Measurements from ENCODE around the gene XXYLT1. TPM values are rescaled to one million over a fixed set of nuclear protein-coding genes. Genes with fewer than 3 reads are reported as not detected.

The XXYLT1 gene
- total RNA-seq, 1 donor from 2014 or later = 10.5 TPM

DNA sequence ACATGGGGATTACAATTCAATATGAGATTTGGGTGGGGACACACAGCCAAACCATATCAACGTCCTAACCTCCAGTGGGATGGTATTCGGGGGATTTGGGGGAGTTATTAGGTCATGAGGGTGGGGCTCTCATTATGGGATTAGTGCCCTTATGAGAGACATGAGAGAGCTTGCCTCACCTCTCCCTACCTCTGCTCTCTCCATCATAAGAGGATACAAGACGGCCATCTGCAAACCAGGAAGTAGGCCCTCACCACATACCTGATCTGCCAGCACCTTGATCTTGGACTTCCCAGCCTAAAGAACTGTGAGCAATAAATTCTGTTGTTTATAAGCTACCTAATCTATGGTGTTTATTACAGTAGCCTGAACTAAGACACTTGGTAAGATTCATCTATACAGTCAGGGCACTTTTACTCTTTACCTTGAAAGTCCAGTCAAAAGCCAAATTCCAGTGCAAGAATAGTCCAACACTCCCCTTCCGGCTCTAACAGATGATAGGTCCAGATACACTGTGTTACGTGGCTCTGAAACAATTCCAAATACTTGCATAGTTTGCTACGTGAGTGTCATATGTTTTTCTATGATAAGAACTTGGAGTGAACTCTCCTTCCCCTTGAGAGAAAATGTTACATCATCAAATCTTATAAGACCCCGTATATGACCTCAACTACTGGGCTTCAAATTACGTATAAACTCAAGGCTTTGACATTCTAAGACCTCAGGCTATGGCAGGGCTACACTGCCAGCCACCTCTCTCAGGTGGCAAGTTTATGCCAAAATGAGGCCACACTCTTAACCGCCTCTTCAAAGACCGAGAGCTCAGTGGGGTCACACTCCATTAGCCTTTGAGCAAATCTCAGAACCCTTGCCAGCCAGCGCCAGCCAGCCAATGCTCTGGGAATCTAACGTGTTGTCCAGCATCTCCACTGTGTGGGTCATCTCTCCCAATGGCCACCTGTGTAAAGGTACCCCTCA is 129.9 kb downstream of the XXYLT1 start:
- FAIRE-seq = no peak
- no peaks in the 10 kb centered on the region for H3K27me3 ChIP-seq (ENCODE audit: control insufficient read depth, insufficient read depth, low read length)
- TF ChIP-seq, protein P1, sequence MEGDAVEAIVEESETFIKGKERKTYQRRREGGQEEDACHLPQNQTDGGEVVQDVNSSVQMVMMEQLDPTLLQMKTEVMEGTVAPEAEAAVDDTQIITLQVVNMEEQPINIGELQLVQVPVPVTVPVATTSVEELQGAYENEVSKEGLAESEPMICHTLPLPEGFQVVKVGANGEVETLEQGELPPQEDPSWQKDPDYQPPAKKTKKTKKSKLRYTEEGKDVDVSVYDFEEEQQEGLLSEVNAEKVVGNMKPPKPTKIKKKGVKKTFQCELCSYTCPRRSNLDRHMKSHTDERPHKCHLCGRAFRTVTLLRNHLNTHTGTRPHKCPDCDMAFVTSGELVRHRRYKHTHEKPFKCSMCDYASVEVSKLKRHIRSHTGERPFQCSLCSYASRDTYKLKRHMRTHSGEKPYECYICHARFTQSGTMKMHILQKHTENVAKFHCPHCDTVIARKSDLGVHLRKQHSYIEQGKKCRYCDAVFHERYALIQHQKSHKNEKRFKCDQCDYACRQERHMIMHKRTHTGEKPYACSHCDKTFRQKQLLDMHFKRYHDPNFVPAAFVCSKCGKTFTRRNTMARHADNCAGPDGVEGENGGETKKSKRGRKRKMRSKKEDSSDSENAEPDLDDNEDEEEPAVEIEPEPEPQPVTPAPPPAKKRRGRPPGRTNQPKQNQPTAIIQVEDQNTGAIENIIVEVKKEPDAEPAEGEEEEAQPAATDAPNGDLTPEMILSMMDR (IDR thresholded peaks at IDR 0.05; ENCODE audit: insufficient read depth, low read length, severe bottlenecking) = no peak

DNA sequence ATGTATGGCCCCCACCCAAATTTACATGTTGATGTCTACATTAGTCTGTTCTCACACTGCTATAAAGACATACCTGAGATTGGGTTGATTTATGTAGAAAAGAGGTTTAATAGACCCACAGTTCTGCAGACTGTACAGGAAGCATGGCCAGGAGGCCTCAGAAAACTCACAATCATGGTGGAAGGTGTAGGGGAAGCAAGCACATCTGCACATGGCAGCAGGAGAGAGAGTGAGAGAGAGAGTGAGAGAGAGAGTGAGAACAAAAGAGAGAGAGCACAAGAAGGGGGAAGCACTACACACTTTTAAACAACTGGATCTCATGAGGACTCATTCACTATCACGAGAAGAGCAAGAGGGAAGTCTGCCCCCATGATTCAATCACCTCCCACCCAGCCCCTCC is 130.5 kb downstream of the XXYLT1 start:
- no peaks in the 10 kb centered on the region for H3K27me3 ChIP-seq (ENCODE audit: control insufficient read depth, insufficient read depth, low read length)
- H3K36me3 ChIP-seq (ENCODE audit: control insufficient read depth, insufficient read depth, low read length) = no peaks in the 10 kb centered on the region
- no peak for DNase-seq (ENCODE audit: low read depth)
- no peak overlapping the region for H3K4me3 ChIP-seq (ENCODE audit: low read depth, low read length)
- TF ChIP-seq, protein P1 (IDR thresholded peaks at IDR 0.05; ENCODE audit: insufficient read depth, low read length, severe bottlenecking) = no peak
- no peak for FAIRE-seq

More for the DNA sequence above, 129.9 kb downstream of the XXYLT1 start:
- DNase-seq (ENCODE audit: low read depth) = no peak
- Histone ChIP-seq H3K4me3 (ENCODE audit: low read depth, low read length) (no peak overlapping the region), H3K36me3 (ENCODE audit: control insufficient read depth, insufficient read depth, low read length) (no peaks in the 10 kb centered on the region)

DNA sequence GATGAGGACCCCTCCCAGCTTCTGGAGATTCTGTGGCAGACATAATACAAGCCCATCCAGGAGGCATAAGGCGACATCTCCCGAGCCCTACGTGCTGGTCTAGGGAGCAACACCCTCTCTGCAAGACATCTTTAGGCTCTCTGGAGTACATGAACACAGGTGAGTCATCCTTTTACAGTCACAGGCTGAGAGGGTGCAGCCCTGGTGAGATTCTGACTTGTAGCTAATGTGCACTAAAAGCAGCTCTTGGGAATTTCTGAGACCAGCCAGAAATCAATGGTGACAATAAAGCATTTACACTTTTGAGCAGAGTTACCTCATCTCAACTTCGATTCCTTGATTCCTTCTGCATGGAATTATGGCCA is 131.1 kb downstream of the XXYLT1 start:
- H3K4me3 ChIP-seq (ENCODE audit: low read depth, low read length) = no peak overlapping the region
- TF ChIP-seq, protein P1 (IDR thresholded peaks at IDR 0.05; ENCODE audit: insufficient read depth, low read length, severe bottlenecking) = no peak
- peak; percentile 77 for DNase-seq (ENCODE audit: low read depth)
- H3K36me3 ChIP-seq (ENCODE audit: control insufficient read depth, insufficient read depth, low read length) = no peaks in the 10 kb centered on the region
- no peak for FAIRE-seq
- H3K27me3 ChIP-seq (ENCODE audit: control insufficient read depth, insufficient read depth, low read length) = no peaks in the 10 kb centered on the region

DNA sequence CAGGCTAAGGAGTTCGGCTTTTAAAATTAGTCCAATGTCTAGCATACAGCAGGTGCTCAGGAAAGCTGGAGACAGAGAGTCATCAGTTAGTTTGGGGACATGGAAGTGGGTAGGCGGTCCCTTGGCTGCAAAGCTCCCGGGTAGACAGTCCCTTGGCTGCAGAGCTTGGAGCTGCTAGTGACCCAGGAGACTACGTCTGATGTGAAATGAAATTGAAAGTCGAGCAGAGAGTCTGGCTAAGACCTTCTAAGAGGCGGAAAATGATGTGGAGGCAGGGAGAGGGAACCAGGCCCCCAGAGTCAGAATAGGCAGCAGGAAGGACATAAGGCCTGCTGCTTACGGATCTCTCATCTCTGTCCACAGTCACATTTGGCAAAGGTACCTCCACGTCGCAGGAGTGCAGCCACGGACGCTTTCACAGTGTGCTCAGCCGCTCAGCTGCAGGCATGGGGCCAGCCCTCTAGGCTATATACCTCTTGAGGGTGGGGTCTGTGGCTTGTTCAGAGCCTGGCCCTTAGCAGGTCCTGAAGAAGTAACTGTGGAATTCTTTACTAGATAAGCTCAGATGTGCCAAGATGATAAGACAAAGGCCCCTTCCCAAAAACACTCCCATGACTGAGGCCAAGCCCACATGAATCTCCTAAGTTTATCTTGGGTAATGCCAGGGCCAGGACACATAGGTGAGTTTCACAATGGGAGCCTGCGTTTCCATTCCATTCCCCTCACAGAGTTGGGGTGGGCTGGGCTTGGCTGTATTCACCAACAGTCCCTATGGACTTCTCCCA is 131.7 kb downstream of the XXYLT1 start:
- DNase-seq (ENCODE audit: low read depth) = no peak
- H3K4me3 ChIP-seq (ENCODE audit: low read depth, low read length) = no peak overlapping the region
- no peaks in the 10 kb centered on the region for H3K36me3 ChIP-seq (ENCODE audit: control insufficient read depth, insufficient read depth, low read length)
- no peak for FAIRE-seq
- TF ChIP-seq, protein P1 (IDR thresholded peaks at IDR 0.05; ENCODE audit: insufficient read depth, low read length, severe bottlenecking) = no peak
- no peaks in the 10 kb centered on the region for H3K27me3 ChIP-seq (ENCODE audit: control insufficient read depth, insufficient read depth, low read length)

DNA sequence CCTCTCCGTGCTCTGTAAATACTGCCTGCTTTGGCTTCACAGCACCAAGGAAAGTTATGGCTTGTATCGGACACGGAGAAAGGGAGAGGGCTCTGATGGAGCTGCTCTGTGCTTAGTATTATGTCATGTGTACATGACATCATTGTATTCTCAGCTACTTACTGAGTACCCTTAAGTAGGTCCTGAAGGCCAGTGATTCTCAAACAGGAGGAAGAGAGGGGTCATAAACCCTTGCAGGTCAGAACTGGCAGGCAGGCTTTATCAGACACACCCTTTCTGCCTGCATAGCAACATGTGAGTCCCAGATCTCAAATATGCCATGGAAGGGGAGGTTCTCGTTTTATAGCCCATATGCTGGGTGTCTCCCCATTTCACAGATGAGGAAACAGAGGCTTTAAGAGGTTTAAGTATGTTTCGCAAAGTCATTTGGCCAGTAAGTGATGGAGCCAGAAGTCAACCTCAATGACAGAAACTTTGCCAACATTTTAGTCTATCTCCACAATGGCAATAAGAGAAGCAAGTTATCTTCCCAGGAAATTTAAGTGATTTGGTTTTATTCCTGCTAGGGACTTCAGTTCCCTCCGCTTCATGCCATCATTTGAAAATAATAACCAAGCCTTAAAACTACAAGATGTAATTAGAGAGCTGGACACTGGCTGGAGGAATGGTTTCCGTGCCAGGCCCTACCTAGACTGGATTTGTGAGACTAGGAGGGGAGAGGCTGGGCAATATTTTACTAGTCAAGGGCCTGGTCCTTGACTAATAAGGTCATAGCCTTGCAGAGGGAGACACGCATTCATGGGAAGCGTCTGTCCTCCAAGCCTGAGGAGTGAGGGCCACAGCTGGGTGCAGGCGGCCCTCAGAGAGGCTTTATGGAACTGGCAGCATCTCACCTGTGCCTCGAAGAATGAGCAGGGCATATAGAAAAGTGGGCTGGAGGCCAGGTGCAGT is 133.0 kb downstream of the XXYLT1 start:
- DNase-seq (ENCODE audit: low read depth) (no peak), FAIRE-seq (no peak)
- H3K27me3 ChIP-seq (ENCODE audit: control insufficient read depth, insufficient read depth, low read length) = no peaks in the 10 kb centered on the region
- no peak overlapping the region for H3K4me3 ChIP-seq (ENCODE audit: low read depth, low read length)
- TF ChIP-seq, protein P1 (IDR thresholded peaks at IDR 0.05; ENCODE audit: insufficient read depth, low read length, severe bottlenecking) = no peak
- H3K36me3 ChIP-seq (ENCODE audit: control insufficient read depth, insufficient read depth, low read length) = no peaks in the 10 kb centered on the region
